T-helper 1 cell treated with Interleukin-12 subunit alpha and Interleukin-12 subunit beta and Interleukin-4 antibody, amounts not matched to agents 30 μg/mL and 1 μg/mL, for 36 hours (primary cell): ENCODE results near the gene VSIG10L2.

Source experiments
- H3K27ac Mint-ChIP-seq: one replicate; pipeline ENCODE4 v1.8.0; 2021; ENCODE audit warnings: mild to moderate bottlenecking, mixed read lengths
- H3K27me3 Mint-ChIP-seq: one replicate; pipeline ENCODE4 v1.8.0; 2021; ENCODE audit warnings: low read depth, mixed read lengths
- H3K36me3 Mint-ChIP-seq: one replicate; pipeline ENCODE4 v1.8.0; 2021; ENCODE audit warnings: low read depth, mixed read lengths
- H3K4me1 Mint-ChIP-seq: one replicate; pipeline ENCODE4 v1.8.0; 2021; ENCODE audit warnings: low read depth, mixed read lengths
- H3K4me3 Mint-ChIP-seq: one replicate; pipeline ENCODE4 v1.8.0; 2021; ENCODE audit warnings: mild to moderate bottlenecking, moderate library complexity, mixed read lengths
- H3K9me3 Mint-ChIP-seq: one replicate; pipeline ENCODE4 v1.8.0; 2021; ENCODE audit warnings: mixed read lengths

Gene VSIG10L2

DNA sequence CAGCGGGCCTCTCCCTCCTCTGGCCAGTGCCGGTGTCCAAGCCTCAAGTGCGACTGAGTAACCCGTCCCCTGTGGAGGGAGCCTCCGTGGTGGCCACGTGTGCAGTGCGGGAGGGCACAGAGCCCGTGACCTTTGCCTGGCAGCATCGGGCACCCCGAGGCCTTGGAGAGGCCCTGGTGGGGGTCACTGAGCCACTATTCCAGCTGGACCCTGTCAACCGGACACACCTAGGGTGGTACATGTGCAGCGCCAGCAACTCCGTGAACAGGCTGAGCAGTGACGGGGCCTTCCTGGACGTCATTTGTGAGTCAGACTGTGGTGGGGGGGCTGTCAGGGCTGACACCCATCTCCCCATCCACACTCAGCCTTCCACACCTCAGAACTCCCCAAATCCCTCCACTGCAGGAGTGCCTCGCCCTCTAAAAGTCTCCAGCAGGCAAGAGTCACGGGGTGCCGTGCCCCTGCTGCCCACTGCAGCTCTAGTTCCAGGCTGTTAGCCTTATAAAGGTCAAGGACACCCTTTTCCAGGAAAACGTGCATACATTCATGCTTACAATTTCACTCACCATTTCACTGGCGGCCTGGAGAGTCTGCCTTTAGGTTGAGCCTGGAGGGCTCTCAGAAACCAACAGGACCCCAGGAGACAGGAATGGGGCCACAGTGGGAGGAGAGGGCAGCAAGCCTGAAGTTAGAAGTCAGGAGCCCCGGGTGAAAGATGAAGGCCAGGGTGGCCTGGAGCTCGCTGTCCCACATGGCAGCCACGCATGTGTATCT lies 2.6 kb downstream of the VSIG10L2 start:
- H3K36me3 Mint-ChIP-seq = no peaks in the 10 kb centered on the region
- H3K27ac Mint-ChIP-seq = no peak overlapping the region
- H3K4me1 Mint-ChIP-seq = no peaks in the 10 kb centered on the region
- H3K27me3 Mint-ChIP-seq = no peaks in the 10 kb centered on the region
- no peaks in the 10 kb centered on the region for H3K9me3 Mint-ChIP-seq
- no peak overlapping the region for H3K4me3 Mint-ChIP-seq

DNA sequence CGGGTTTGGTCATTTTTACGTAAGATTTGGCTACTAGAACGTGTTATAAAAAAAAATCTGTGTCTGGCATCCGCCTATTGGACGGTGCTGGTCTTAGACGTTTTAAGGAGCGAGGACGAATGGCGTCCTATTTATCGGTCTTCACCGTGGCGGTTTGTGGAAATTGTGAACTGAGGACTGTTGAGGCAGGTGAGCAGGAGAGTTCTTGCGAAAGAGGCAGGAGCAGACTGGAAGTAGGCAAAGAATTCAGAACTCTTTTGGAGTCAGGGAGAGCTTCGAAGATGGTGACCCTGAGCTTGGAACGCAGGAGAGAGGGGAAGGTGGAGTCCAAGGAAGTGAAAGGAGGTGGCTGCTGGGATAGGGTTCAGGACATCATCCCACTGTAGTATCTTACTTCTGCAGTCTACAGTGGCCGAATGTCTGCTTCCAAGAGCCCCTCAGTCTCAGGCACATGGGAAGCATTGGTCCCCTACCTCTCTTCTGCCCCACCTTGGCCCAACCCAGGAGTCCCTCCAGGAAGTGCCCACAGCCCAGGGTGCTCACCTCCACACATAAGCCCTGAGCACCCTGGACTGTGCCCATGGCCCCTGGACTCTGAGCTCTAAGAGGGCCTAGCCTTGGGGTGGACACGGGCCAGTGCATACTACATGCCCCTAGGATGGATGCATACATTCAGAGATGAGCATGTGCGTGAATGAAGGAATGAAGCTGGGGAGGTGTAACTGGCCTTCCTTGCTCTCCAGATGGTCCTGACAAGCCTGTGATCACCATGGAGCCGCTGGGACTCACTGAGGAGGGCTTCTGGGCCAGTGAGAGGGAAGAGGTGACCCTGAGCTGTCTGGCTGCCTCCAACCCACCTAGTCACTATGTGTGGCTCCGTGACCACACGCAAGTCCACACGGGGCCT lies 3.7 kb downstream of the VSIG10L2 start:
- H3K4me3 Mint-ChIP-seq = no peak overlapping the region
- no peaks in the 10 kb centered on the region for H3K27me3 Mint-ChIP-seq
- no peaks in the 10 kb centered on the region for H3K9me3 Mint-ChIP-seq
- no peaks in the 10 kb centered on the region for H3K4me1 Mint-ChIP-seq
- H3K27ac Mint-ChIP-seq = no peak overlapping the region
- H3K36me3 Mint-ChIP-seq = no peaks in the 10 kb centered on the region

DNA sequence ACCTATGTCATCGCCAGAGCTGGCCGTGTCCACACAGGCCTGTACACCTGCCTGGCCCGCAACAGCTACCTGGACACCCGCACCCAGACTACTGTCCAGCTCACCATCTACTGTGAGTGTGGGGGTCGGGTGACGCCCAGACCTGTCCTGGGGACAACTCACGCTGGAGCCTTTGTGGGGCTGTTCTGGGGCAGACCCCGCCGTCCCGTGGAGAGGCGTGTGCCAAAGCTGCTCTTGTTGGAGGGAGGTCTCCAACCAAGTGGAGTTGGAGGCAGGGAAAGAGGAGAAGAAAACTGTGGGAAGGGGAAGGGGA lies 4.3 kb downstream of the VSIG10L2 start:
- H3K9me3 Mint-ChIP-seq = no peaks in the 10 kb centered on the region
- no peak overlapping the region for H3K4me3 Mint-ChIP-seq
- no peak overlapping the region for H3K27ac Mint-ChIP-seq
- no peaks in the 10 kb centered on the region for H3K27me3 Mint-ChIP-seq
- H3K36me3 Mint-ChIP-seq = no peaks in the 10 kb centered on the region
- no peaks in the 10 kb centered on the region for H3K4me1 Mint-ChIP-seq

DNA sequence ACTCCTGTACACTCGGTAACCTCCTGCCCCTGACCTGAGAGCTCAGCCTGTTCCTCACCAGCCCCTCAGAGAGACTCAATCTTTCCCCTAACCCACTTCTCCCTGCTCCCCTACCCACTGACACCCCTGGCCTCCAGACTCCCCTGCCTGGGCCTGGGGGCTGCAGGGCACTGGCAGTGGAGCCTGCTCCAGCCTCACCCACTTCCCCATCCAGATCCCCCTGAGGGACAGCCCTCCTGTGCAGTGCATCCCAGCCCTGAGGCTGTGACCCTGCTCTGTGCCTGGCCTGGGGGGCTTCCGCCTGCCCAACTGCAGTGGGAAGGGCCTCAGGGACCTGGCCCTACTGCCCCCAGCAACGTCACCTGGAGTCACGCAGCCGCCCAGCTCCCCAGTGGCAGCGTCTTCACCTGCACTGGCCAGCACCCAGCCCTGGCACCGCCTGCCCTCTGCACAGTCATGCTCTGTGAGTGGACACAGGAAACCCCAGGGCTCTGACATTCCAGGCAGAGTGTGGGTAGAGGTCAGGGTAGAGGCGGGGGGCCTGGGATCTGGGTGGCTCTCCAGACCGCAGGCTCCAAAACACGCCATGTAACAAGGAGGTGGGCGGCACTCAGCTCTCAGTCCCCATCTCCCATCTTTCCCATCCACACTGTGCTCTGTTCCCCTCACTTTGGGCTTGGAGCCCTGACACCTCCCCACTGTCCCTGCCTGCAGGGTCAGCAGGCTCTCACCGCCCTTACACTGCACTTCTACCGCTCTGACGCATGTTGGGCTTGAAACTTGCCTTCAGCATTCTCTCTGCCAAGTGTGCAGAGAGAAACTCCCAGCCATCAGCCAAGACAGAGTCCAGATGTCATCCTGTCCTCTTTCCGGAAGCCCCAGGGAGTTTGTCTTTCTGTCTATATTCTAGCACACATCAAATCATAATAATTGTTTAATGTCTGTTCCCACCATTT lies 5.1 kb downstream of the VSIG10L2 start:
- Mint-ChIP-seq H3K4me3 (no peak overlapping the region), H3K4me1 (no peaks in the 10 kb centered on the region), H3K36me3 (no peaks in the 10 kb centered on the region), H3K27ac (no peak overlapping the region), H3K9me3 (no peaks in the 10 kb centered on the region), H3K27me3 (no peaks in the 10 kb centered on the region)

DNA sequence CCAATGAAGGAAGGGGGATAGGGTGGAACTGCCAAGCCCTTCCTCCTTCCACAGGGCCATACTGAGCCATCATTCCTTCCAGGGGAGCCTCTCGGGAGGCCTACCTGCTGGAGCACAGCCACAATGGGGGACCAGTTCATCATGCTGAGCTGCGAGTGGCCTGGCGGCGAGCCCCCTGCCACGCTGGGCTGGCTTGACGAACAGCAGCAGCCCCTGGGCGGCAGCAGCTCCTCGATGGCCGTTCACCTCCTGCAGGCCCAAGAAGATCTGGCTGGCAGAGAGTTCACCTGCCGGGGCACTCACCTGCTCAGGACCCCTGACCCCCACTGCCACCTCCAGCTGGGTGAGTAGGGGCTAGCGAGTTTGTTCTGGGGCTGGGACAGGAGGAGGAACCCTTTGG lies 5.9 kb downstream of the VSIG10L2 start:
- Mint-ChIP-seq H3K27ac (no peak overlapping the region), H3K4me3 (no peak overlapping the region), H3K36me3 (no peaks in the 10 kb centered on the region), H3K27me3 (no peaks in the 10 kb centered on the region), H3K4me1 (no peaks in the 10 kb centered on the region), H3K9me3 (no peaks in the 10 kb centered on the region)

DNA sequence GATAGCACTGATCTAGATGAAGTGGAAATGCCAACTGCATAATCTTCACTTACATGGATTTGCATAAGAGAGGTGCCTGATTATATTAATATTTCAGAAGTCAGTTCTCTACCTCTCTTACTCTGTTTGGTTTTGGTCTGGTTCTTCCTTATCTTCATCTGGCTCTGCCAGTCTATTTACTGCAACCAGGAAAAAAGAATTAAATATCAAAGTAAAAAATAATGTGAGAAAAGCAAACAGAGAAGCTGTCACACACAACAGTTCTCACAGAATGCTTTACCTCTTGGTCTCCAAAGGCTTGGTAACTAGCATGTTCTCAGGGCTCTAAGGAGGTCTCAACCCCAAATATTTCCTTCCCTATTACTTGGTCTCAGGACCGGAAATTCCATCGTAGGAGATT lies 6.7 kb downstream of the VSIG10L2 start:
- peaks cover 1% of the 10 kb centered on the region for H3K4me1 Mint-ChIP-seq
- H3K27me3 Mint-ChIP-seq = no peaks in the 10 kb centered on the region
- H3K36me3 Mint-ChIP-seq = no peaks in the 10 kb centered on the region
- no peak overlapping the region for H3K4me3 Mint-ChIP-seq
- no peaks in the 10 kb centered on the region for H3K9me3 Mint-ChIP-seq
- H3K27ac Mint-ChIP-seq = no peak overlapping the region

DNA sequence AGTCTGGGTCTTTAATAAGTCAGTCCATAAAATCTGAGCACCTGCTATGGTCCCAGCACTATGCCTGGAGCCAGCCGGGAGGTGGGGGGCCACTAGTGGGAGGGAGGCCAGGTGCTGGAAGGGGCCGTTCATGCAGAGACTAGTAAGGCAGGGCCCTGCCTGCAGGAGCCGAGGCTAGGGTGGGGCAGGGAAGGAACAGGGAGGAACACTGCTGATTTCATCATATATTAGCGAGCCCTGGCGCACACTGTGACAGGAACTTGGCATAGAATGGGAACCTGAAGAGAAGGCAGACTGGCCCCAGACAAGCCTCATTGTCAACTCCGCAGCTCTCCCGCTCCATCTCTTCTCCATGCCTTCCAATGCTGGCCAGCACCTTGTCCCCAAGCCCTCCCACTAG lies 7.1 kb downstream of the VSIG10L2 start:
- H3K27ac Mint-ChIP-seq = no peak overlapping the region
- no peaks in the 10 kb centered on the region for H3K36me3 Mint-ChIP-seq
- H3K9me3 Mint-ChIP-seq = no peaks in the 10 kb centered on the region
- H3K27me3 Mint-ChIP-seq = no peaks in the 10 kb centered on the region
- H3K4me3 Mint-ChIP-seq = no peak overlapping the region
- H3K4me1 Mint-ChIP-seq = peaks cover 5% of the 10 kb centered on the region

DNA sequence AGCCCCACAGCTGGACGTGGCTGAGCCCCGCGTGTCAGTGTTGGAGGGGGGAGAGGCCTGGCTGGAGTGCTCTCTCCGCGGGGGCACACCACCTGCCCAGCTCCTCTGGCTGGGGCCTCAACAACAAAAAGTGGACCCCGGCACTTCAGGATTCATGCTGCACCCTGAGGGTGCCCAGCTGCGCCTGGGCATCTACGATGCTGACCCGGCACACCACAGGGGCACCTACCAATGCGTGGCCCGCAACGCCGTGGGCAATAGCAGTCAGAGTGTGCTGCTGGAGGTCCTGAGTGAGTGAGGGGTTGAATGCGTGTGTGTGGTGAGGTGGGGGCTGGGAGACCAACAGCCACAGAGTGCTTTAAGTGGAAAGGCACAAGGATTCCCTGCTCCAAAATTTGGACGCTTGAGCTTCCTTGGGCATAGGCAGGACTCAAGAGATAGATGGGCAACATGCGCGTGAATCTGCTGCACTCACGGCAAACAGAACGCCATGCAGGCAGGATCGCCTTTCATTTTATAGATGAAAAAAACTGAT lies 7.6 kb downstream of the VSIG10L2 start:
- no peak overlapping the region for H3K4me3 Mint-ChIP-seq
- H3K27ac Mint-ChIP-seq = no peak overlapping the region
- H3K27me3 Mint-ChIP-seq = no peaks in the 10 kb centered on the region
- no peaks in the 10 kb centered on the region for H3K9me3 Mint-ChIP-seq
- H3K4me1 Mint-ChIP-seq = peaks cover 5% of the 10 kb centered on the region
- no peaks in the 10 kb centered on the region for H3K36me3 Mint-ChIP-seq

DNA sequence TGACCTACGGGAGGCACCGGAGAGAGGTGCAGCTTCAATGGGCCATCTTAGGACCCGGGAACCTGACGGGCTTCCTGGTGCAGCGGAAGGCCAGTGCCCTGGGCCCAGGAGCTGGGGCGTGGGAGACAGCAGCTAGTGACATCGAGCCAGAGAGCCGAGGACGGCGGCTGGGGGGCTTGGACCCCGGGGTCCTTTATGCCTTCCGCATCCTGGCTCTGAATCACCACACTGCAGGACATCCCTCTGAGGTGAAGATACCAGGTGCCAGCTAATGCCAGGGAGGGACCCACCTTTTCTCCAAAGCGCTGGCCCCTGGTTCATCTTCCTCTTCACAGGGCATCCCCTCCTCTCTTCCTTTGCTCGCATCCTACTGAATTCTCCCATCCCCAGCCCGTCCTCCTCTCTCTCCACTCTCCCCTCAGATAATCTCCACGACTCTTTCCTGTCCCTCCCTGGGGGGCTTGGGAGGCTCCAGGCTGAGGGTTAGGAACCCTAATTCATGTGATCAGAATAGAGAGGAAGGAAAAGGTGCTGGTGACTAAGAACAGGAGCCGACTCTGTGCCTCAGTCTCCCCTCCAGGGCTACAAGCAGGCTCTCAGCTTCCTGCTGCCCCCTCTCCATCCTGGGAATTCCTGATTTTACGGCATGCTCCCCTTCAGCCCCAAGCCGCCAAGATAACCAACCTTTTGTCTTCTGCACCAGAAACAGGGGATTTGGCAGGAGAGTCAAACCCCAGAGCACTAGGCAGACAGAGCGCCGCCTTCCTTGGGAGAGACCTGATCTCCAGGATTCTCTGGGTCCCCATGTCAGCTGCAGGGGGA lies 8.5 kb downstream of the VSIG10L2 start:
- no peaks in the 10 kb centered on the region for H3K27me3 Mint-ChIP-seq
- H3K9me3 Mint-ChIP-seq = no peaks in the 10 kb centered on the region
- peaks cover 5% of the 10 kb centered on the region for H3K4me1 Mint-ChIP-seq
- no peak overlapping the region for H3K4me3 Mint-ChIP-seq
- no peak overlapping the region for H3K27ac Mint-ChIP-seq
- no peaks in the 10 kb centered on the region for H3K36me3 Mint-ChIP-seq

DNA sequence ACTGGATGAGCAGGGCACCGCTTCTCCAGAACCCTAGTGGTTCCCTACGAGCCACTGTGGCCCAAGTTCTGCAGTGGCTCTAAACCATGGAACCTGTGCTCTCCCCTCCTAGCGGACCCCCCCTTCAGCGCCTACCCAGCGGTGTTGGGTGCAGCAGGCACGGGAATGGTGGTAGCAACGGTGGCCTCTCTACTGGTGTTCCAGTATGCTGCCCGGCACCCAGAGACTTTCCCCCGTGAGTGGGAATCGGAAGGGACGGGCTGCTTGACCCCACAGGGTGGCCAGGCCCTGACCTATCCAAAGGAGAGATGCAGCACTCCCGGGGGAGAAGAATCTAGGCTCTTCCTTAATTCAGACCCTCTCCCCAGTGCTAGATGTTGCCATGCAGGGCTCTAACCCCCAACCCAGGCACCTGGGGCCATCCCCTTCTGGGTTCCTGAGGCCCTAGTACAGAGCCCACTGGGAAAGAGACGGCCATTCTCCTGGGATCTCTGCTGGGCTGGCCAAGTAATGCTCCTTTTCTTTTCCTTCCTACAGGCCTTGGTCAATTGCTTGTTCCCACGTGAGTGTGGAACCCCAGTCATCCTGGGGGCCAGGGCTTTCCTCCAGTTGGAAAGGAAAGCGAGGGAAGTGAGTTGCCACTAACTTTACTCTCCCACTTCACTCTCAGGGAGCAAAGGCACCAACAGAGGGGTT lies 9.2 kb downstream of the VSIG10L2 start:
- no peaks in the 10 kb centered on the region for H3K9me3 Mint-ChIP-seq
- H3K36me3 Mint-ChIP-seq = no peaks in the 10 kb centered on the region
- H3K4me3 Mint-ChIP-seq = no peak overlapping the region
- H3K4me1 Mint-ChIP-seq = peaks cover 5% of the 10 kb centered on the region
- no peak overlapping the region for H3K27ac Mint-ChIP-seq
- no peaks in the 10 kb centered on the region for H3K27me3 Mint-ChIP-seq

DNA sequence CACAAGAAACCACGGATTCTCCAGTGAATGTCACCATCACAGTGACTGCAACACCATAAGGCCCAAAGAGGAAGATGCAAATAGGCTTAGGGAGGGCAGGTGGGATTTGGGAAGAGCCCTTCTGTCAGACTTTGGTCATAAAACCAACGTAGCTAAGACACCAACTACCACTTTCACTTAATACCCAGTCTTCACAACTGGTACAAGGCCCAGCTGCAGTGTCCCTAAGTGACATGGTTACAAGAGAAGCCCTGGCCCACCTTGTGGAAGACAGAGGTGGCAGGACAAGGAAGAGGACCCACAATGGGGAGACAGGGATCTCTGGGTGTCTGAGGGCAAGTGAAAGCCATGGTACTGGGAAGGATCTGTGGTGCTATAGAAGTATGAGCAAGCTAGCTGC lies 10.0 kb downstream of the VSIG10L2 start:
- peaks cover 5% of the 10 kb centered on the region for H3K4me1 Mint-ChIP-seq
- H3K4me3 Mint-ChIP-seq = no peak overlapping the region
- H3K27me3 Mint-ChIP-seq = no peaks in the 10 kb centered on the region
- no peaks in the 10 kb centered on the region for H3K9me3 Mint-ChIP-seq
- no peaks in the 10 kb centered on the region for H3K36me3 Mint-ChIP-seq
- H3K27ac Mint-ChIP-seq = no peak overlapping the region

DNA sequence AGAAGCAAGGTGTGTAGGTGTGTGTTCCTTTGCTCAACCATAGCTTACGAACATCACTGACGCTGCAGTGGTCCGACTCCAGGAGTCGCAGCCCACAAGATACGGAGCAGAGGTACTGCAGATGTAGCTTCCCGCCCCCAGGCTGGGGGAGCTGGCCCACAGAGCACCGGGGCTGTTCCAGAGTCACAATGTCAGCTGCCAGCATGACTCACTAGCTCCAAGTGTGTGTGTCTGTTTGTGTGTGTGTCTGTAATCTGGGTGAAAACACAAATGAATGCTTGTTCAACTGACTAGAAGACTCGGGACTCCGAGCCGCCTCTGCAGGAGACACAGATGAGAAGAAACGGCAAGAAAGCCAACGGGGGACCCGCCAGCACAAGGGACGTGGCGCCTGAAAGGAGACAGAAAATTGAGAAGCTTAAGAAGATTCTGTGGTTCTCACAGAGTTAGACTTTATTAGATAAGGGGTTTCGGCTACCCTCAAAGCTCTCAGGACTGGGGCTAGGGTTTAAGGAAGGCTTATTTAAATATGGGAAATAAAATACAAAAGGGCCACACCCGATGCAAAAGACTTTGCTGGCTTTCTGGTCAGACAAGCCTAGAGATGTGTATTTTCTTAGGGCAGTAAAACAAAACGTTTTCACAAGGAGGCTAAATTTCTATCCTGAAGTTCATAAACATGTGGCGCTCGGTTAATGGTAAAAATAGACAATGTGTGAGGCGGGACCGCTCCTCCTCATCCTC lies 10.7 kb downstream of the VSIG10L2 start:
- peaks cover 5% of the 10 kb centered on the region for H3K4me1 Mint-ChIP-seq

More for the DNA sequence above, 10.7 kb downstream of the VSIG10L2 start:
- Mint-ChIP-seq H3K27me3 (no peaks in the 10 kb centered on the region), H3K27ac (no peak overlapping the region), H3K4me3 (no peak overlapping the region), H3K36me3 (no peaks in the 10 kb centered on the region), H3K9me3 (no peaks in the 10 kb centered on the region)
